C4-2B (cell line): Measurements from ENCODE around the gene SLC24A4.

Experiments used
- H3K27ac ChIP-seq: fragments of 450-650 bp; 2 replicates; pipeline ENCODE4 v1.5.1; 2017
- CTCF ChIP-seq: fragments of 450-650 bp; conservative IDR thresholded peaks from 2 replicates; pipeline ENCODE4 v1.5.1; 2017; ENCODE audit warnings: mild to moderate bottlenecking
- ZFX ChIP-seq: fragments of 450-650 bp; IDR thresholded peaks from 2 replicates; pipeline ENCODE4 v1.6.1; 2017

Gene SLC24A4

GRCh38 chr14:92412912-92413311 is 89.9 kb downstream of the SLC24A4 start:
- TF ChIP-seq CTCF (no peak), ZFX (no peak)
- no peak overlapping the region for H3K27ac ChIP-seq

GRCh38 chr14:92413379-92413778 is 90.4 kb downstream of the SLC24A4 start:
- no peak overlapping the region for H3K27ac ChIP-seq
- TF ChIP-seq ZFX = no peak
- TF ChIP-seq CTCF = no peak

DNA sequence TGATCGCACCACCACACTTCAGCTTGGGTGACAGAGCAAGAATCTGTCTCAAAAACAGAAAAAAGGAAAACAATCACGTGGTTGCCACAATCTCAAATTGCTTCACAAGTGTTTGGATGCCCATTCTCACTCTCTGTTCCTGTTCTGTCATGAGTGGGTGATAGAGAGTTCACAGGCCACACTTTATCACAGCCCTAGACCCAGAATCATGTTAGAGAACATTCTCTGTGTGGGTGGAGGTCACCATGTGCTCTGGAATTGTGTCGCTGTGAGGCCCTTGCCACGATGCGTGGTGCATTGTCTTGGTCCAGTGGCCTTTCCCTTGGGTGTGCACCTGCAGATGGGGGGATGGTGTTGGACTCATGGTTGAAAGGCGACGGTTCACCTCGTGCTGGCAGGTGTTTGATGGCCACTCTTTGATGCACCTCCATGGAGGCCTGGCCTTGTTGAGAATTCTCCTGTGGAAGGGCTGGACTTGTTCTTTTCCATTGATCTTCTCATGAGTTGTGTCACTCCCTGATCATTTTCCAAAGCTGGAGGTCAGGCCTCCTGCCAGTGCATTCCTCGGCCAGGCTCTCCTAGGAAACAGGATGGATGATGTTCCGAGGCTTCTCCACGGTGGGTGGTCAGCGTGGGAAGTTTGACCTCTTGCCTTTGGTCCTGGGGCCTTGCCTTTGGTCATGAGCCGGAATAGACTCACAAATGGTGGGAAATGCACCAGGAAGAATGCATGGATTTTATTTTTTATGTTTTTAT is 91.9 kb downstream of the SLC24A4 start:
- H3K27ac ChIP-seq = no peak overlapping the region
- no peak for TF ChIP-seq CTCF
- TF ChIP-seq ZFX = no peak

GRCh38 chr14:92415969-92416368 is 93.0 kb downstream of the SLC24A4 start:
- no peak overlapping the region for H3K27ac ChIP-seq
- TF ChIP-seq CTCF (no peak), ZFX (no peak)

- TF ChIP-seq CTCF (no peak), ZFX (no peak)
Observed at GRCh38 chr14:92416544-92416943, 93.6 kb downstream of the SLC24A4 start.

DNA sequence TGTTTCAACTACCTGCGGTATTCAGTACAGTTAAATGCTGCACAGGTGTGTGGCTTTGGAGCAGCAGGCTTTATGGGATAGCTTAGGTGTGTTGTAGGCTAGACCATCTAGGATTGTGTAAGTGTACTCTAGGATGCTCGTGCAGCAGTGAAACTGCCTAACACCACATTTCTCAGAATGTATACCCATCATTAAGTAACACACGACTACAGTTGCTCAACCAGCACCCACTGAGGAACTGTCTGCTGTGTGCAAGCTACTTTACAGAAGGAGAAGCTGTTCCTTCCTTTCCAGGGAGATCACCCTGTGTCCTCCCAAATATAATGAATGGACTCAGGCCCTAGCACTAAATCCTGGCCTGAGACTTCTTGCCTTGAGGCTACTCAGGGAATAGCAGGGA is 94.8 kb downstream of the SLC24A4 start:
- TF ChIP-seq CTCF = no peak
- TF ChIP-seq ZFX = no peak
- no peak overlapping the region for H3K27ac ChIP-seq

More at GRCh38 chr14:92416544-92416943, 93.6 kb downstream of the SLC24A4 start:
- H3K27ac ChIP-seq = no peak overlapping the region

- H3K27ac ChIP-seq = no peak overlapping the region
- no peak for TF ChIP-seq CTCF
- TF ChIP-seq ZFX = no peak
Observed at GRCh38 chr14:92421751-92422150, 98.8 kb downstream of the SLC24A4 start.
